ENCODE data around the gene INKA1.
A peak's percentile ranks its signal among the peaks of the same experiment; 100 is the strongest.
"Not testable (repeated sequence)": the region's sequence is repeated elsewhere in the genome, so short reads cannot be mapped to it uniquely, and the experiment has no call there.

Gene INKA1

GRCh38 chr3:49802719-49803464 is at the start of gene INKA1:
TSS of gene INKA1 (plus strand) at chr3:49803261. CDS start at chr3:49803393, 132 bp downstream.
- peak; percentile 78 to 84 for DNase-seq

GRCh38 chr3:49754536-49754935 is 48.5 kb upstream of the INKA1 start:
- no peak for DNase-seq

- no peak for DNase-seq
Measured at GRCh38 chr3:49756036-49756435, 47.0 kb upstream of the INKA1 start.

GRCh38 chr3:49757197-49757596 is 45.9 kb upstream of the INKA1 start:
- DNase-seq = no peak

GRCh38 chr3:49759226-49759625 is 43.8 kb upstream of the INKA1 start:
- DNase-seq = no peak

GRCh38 chr3:49761661-49762060 is 41.4 kb upstream of the INKA1 start:
- no peak for DNase-seq

DNA sequence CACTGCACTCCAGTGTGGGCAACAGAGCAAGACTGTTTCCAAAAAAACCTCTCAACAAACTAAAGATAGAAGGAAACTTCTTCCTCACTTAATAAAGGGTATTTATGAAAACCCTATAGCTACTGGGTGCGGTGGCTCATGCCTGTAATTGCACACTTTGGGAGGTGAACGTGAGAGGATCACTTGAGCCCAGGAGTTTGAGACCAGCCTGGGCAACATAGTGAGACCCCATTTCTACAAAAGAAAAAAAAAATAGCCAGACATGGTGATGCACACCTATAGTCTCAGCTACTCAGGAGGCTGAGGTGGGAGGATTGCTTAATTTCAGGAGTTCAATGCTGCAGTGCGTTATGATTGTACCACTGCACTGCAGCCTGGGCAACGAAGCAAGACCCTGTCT is 39.1 kb upstream of the INKA1 start:
- DNase-seq = no peak

DNA sequence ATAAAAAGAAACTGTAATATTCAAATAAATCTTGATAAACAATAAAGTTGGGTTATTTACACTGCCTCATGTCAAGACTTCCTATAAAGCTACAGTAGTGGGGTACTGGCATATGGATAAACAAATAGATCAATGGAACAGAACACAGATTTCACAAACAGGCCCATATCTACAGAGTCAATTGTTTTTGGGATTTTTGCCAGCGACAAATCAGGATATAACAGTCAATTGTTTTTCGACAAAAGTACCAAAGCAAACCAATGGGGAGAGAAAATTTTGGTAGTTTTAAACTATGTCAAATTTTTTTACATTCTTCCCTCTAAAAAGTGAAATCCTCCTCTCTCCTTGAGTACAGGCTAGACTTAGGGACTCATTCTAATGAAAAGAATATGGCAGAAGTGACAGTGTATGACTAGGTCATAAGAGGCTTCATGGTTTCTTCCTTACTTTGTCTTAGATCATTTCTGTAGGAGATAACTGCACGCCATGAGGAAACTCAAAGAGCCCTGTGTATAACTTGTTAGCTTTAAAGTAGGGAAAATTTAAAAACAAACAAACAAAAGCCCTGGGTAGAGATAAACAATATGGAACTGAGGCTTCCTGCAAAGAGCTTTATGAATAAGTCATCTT is 33.7 kb upstream of the INKA1 start:
- no peak for DNase-seq

DNA sequence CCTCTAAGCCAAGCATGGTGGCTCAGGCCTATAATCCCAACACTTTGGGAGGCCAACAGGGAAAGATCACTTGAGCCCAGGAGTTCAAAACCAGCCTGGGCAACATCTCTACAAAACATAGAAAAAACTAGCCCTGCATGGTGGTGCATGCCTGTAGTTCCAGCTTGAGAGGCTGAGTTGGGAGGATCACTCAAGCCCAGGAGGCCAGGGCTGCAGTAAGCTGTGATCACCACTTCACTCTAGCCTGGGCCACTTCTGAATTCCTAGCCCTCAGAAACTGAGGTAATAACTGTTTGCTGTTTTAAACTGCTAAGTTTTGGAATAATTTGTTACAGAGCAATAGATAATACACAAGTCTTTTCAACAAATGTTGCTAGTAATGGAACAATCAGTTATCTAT is 33.1 kb upstream of the INKA1 start:
- no peak for DNase-seq

DNA sequence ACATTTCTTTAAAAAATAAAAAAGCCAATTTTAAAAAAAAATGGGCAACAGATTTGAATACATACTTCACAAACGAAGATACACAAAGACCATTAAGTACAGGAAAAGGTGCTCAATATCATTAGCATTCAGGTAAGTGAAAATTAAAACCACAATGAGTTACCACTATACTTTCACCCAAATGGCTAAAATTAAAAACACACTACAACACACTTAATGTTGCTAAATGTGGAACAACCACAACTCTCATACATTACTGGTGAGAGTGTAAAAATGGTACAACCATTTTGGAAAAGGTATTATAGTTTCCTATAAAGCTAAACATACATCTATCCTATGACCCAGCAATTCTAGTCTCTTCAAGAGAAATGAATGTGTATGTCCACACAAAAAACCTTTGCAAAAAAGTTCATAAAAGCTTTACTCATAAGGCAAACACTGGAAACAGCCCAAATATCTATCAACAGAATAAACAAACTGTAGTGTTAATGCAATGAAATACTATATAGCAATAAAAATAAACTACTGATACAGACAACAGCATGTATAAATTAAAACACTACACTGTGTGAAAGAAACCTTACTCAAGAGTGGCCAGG is 31.6 kb upstream of the INKA1 start:
- DNase-seq = no peak

DNA sequence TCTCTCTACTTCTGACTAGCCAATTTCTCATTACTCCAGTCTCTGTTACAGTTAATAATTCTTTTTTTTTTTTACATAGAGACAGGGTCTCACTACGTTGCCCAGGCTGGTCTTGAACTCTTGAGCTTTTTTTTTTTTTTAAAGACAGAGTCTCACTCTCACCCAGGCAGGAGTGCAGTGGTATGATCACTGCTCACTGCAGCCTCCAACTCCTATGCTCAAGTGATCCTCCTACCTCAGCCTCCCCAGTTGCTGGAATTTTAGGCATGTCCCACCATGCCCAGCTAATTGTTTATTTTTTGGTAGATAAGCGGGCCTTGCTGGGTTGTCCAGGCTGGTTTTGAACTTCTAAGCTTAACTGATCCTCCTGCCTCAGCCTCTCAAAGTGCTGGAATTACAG is 30.4 kb upstream of the INKA1 start:
- no peak for DNase-seq

GRCh38 chr3:49775538-49775937 is 27.5 kb upstream of the INKA1 start:
- no peak for DNase-seq

- DNase-seq = not testable (repeated sequence)
Measured at GRCh38 chr3:49776101-49776500, 27.0 kb upstream of the INKA1 start.

DNA sequence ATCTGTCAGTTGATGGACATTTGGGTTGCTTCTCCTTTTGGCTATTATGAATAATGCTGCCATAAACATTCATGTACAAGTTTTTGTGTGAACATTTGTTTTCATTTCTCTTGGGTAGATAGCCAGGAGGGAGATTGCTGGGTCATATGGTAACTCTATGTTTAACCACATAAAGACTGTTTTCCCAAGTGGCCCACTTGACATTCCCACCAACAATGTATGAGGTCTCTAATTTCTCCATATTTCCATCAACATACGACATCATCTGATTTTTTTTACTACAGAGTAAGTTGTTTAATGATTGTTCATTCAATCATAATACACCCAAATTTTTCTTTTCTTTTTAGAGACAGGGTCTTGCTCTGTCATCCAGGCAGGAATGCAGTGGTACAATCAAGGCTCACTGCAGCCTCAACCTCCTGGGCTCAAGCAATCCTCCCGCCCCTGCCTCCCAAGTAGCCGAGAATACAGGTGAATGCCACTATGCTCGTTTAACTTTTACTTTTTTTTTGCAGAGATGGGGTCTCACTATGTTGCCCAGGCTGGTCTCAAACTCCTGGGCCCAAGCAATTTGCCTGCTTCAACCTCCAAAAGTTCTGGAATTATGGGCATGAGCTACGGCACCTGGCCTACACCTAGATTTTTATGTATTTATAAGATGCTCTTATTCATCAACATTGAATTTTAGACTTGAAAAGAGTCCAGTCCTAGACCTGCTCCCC is 23.5 kb upstream of the INKA1 start:
- no peak for DNase-seq

DNA sequence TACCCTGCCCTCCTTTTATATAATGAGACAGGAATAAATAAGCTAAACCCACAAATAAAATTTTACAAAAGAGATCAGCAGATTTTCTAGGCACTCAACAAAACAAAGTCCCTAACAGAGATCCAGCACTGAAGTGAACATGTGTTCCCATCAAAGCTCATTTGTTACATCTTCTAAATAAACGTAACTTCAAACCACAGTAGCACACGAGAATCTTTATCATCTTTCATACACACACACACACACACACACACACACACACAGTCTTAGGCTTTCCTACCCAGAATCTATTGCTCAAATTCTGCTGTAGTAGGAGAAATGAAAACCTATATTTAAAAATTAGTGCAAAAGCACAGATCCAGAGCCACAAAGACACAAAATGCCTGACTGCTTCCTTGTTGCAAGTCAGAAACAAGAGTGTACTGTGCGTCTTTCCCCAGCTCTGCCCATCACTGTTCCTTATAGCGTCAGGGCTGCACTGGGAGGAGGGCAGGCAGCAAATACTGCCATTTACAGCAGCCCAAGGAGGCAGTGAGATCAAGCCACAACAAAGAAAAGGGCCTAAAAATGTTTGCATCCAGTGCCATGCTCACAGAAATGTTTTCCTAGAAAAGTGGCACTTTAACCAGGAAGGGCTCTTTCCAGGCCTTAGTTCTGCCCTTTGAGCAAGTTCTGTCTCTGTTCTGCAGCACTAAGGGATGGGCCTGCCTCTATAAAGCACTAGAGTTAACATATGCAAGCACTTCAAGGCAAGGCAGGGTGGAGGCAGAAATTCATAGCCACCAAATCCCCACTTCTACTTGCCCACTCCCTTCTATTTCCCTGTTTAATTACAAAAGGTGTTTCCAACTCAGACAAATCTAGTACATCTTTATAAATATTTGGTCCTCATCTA is 22.7 kb upstream of the INKA1 start:
- no peak for DNase-seq

DNA sequence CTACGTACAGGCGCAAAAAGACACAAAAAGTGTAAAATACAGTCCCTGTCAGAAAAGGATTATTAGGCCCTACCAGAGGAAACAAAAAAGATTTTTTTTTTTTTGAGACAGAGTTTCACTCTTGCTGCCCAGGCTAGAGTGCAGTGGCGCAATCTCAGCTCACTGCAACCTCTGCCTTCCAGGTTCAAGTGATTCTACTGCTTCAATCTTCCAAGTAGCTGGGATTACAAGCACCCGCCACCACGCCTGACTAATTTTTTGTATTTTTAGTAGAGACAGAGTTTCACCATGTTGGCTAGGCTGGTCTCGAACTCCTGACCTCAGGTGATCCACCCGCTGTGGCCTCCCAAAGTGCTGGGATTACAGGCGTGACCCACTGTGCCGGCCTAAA is 22.1 kb upstream of the INKA1 start:
- DNase-seq = not testable (repeated sequence)

GRCh38 chr3:49781415-49782199 is 21.5 kb upstream of the INKA1 start:
- no peak for DNase-seq

DNA sequence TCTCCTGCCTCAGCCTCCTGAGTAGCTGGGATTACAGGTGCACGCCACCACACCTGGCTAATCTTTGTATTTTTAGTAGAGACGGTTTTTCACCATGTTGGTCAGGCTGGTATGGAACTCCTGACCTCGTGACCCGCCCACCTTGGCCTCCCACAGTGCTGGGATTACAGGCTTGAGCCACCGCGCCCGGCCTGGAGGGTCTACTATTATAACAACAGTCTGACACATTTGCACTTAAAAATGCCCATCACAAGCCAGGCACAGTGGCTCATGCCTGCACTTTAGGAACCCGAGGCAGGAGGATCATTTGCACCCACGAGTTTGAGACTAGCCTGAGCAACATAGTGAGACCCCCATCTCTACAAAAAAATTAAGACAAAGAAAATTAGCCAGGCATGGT is 20.8 kb upstream of the INKA1 start:
- not testable (repeated sequence) for DNase-seq

DNA sequence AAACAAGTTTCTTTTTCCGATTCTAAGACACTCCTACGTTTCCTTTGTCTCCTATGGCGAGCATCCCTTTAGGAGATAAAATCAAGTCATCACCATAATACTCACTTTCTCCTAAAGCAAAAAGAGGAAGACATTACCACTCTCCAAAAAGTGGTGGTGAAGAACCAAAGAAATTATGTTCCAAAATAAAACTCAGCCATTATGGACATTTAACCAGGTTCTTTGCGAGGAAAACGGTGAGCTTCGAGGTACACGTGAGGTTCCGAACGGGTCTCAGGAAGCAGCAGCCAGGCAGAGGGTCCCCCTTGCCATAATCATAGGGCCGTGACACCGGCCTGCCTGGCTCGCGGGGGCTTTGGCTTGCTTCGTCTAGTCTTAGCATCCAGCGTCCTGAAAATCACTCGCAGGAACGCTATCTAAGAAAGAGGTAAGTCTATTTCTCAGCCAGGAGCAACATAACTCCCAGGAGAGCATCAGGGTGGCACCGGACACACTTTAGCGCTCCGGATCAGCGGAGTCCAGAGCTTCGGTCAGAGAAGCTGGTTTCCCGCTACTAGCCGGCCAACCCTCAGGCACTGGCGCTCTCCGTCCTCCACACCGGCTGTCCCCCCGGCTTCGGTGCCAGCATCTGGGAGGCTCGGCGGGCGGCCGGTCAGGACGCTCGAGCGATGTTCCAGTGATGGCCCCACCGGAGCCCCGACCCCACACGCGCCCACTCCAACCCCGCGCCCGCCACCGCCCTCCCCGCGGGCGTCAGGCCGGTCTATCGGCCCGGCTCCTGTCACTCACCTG is 17.3 kb upstream of the INKA1 start:
- DNase-seq = peak in 1 of 2 experiments; percentile 8

DNA sequence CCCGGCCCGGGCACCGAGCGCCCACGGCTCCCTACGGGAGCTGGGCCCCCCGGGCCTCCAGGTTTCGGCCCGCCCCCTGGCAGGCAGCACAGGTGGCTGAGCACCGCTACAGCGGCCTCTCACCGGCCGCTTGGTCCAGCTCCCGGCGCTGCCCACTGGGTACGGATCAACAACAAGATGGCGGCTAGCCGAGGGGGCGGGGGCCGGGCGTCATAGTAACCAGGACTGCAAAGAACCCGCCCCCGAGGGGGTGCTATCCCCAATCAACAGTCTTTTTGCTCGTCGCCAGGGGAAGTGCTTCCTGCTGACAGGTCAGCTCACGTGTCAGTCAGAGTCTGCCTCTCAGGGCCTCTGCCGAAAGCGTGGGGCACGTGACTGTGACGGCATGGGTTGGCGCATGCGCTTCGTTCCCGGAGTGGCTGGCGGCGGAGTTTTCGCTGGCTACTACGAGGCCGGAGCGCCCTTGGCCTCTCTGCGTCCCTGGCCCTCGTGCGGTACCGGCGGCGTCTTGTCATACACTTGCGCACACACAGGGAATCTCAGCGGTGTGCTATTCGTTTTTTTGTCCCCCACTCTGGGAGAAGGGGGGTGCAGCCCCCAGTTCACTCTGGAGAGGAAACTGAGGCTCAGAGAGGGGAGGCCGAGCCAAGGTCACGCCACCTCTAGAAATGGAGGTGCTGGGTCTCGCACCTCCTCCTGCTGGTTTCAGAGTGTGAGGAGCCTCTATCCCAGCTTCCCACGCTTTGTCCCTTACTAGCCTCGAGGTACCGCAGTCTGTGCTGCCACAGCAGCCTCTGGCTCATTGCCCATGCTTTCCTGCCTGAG is 16.5 kb upstream of the INKA1 start, which contains the start of gene IP6K1:
Gene IP6K1, minus strand, starts transcription at position 186 of the 825 bp plus-strand sequence. CDS start 38,502 bp downstream, outside the sequence.
- DNase-seq = peak; percentile 98 to 99

Measured in SHP77 (cell line).